HG02884 (cell line): Measurements from ENCODE around the gene UFD1.

Experiments used
- ATAC-seq: cut with Tn5 transposase; IDR thresholded peaks from one replicate; pipeline ENCODE4 v1.9.1; 2021; ENCODE audit warnings: mild to moderate bottlenecking, moderate library complexity; ENCODE audit not compliant: unreplicated experiment

UFD1 gene

DNA sequence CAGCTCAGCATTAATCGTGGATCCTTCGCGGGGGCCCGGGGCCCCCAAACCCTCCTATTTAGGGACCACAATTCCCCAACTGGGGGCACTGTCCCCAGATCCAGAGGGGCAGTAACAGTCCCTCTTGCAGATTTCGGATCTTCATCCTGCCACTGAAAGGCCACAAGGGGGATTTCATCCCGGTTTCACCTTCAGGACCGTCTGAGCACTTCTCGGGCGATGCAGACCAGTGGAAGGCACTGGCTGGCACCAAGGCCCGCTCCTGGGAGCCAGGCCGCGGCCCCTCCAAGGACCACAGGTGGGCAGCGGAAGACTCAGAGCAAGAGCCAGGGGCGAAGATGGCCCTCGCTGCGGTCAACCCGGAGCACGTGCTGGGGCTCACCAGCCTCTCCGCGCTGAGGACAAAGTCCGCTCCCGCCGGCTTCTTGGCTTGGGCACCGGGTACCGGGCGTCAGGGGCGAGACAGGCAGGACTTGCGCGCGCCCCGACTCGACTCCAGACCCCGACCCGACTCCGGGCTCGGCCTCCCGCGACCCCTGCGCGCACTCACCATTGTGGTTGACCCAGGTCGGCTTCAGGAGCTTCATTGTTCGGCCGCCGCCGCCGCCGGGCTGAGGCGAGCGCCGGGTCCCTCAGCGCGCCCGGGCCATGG lies 48.0 kb downstream of the UFD1 start:
- ATAC-seq: no peak

DNA sequence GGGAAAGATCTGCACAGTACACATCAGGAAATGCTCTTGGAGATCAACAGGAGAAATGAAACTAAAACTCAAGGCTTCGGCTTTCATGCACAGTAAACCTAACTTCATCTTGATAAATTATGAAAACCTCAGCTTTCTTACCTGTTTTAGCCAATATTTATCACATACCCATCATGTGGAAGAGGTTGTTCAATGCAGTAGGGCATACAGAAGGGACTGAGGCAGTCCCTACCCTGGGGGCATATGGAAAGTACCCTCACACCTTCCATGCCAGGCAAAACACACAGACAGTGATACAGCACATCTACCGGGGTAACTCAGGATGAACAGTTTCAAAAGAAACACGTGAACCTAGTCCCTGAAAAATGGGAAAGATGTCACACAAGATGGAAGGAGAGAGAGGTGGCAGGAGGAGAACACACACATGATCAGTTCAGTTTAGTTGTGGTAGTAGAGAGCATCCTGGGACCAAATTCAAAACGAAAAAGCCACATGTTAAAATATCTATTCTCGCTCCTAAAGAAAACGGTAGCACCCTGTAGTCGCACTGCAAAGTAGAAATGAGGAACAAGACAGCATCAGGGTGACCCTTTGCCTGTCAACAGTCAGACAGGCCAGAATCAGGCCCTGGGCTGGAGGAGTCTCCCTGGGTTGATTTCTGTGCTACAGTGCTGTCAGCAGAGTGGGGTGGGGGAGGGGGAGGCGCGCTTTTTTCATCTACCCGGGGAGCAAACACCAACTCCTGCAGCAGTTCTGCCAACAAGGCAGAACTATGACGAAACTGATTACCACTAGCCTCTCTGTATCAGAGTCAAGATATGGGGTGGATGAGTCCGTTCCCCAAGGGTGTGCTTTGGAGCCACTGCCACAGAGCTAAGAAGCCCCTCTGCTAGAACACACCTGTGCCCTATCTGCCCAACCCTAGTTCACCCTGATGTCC lies 48.8 kb downstream of the UFD1 start:
- ATAC-seq: no peak

DNA sequence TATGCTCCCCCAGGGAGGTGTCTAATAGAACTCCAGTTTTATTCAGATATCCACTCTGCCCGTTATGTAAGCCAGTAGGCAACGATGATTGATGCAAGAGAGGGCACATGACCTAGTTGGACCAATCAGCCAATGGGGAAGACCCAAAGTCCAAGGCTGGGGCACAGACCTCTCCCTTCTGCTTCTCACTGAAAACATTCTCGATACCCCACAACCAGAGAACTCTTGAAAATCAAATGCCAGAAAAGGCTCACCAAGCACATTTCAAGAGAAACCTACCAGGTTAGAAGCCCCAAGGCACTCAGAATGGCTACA lies 54.9 kb downstream of the UFD1 start:
- no peak for ATAC-seq

DNA sequence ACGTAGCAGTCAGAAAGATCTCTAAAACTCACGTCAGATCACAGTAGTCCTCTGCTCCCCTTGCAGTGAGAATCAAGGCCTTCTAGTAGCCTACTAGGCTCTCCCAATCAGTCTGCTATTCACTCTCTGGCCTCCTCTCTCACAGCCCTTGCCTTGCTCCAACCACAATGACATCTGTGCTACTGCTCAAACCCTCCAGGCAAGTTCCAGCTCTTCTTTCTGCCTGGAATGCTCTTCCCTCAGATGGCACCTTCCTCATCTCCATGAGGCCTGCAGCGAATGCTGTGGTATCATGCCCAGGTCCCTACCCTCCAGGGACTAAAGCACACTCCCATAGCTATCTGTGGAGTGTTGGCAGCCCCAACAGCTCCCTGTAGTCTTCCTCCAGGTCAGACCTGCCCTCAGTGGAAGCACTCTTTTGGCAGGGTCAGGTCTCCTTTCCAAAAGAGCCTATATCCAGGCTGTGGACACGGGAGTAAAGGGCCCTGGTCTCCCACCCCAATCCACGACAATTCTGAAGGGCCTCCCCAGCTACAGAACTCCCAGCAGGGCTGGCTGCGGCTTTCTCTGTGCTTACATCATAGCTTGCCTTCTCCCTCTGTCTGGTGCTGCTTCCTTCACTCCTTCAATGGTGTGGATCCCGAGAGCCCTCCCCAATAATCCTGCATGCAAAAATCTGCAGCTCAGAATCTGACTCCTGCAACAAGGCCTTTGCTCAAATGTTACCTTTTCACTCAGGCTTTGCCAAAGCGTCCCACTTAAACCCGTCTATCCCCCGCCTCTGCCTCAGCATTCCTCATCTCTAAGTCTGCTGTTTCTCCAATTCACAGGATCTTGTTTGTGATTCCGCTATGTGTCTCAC lies 56.3 kb downstream of the UFD1 start:
- ATAC-seq: no peak

DNA sequence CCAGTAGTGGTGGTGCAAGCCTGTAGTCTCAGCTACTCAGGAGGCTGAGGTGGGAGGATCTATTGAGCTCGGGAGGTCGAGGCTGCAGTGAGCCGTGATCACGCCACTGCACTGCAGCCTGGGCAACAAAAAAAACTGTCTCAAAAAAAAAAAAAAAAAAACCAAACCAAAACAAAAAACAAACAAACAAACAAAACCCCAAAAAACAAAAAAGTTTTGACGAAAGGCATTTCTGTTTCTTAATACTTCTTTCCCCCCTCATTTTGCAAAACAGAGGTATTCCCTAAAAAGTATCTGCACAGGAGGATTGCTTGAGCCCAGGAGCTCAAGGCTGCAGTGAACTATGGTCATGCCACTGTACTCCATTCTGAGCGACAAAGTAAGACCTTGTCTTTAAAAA lies 58.7 kb downstream of the UFD1 start:
- ATAC-seq: no peak

DNA sequence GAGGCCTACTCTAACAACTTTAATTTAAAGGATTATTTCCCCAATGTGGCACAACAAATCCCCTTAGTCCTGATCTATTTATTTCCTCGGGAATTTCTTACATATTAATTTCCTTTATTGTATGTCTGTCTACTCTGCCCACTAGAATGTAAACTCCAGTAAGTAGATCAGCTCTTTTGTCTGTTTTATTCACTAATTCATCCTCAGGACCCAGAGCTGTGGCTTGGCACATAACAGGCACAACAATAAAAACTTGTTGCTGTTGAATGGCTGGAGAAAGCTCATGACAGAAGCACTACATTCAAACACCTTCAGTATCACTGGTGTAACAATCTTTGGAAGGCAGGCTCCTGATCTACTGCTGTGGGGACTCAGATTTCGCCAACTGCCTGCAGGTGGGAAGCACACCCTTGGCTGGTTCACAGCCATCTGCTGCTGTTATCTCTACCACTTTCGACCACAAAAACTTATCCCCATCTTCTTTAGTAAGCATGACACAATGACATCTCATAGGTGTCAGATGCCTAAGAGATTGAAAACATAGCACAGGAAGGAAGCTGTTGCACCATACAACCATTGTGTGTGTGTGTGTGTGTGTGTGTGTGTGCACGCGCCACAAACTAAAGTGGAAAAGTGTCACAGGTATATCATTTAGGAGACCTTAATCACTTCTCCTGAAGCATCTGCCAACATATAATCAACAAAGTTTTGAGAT lies 59.4 kb downstream of the UFD1 start:
- ATAC-seq: no peak

- ATAC-seq: no peak
These were observed 59.9 kb downstream of the UFD1 start for GRCh38 chr22:19419086-19419463.

DNA sequence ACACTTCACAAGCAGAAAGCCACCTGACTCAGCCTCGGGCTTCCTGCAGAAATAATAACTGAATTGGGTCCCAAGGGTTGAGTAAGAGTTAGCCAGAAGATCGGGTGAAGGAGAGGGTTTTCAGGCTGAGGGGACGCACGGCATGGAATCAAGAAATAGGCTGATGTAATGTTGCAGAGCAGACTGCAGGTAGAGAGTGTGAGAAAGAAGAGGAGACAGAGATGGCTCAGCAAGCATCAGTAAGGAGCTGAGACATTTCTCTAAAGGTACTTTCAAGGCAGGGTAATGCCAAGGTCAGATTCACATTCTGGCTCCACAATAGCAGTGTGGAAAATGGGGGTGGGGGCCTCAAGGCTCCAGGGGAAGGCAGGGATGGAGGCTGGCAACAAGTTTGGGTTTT lies 66.1 kb downstream of the UFD1 start:
- ATAC-seq: no peak

- no peak for ATAC-seq
These were observed 66.5 kb downstream of the UFD1 start for GRCh38 chr22:19412478-19412877.

GRCh38 chr22:19411690-19412045 lies 67.3 kb downstream of the UFD1 start:
- ATAC-seq: no peak

DNA sequence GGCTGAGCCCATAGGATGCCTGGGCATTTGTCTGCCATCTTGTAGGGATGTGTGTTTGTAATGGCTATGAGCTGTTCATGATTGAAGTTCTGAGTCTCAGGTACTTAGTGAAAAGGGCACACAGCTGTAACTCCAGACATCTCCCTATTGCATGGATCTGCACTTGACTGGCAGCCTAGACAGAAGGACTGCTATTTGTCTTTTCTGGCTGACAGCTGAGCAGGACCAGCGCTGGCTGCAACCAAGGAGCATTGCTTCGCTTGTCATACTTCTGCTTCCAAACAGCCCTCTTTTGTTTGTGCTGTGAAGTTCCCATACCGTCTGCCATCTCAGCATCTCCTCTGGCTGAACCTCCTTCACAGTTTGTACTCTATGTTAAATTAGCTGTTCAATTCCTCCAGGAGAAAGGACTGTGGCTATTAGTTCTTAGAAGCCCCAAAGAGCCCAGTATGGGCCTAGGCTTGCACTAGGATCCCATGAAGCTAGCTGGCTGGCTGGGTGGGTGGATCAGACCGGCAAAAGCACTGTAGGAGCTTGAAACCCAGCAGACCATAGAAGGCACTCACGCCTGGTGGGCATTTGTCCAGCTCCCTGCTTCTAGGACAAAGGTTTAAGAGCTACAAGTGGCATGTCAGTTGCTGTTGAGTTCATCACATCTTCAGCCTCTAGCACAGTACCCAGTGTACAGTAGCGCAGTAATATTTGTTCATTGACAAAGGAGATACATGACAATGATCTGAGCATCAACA lies 67.9 kb downstream of the UFD1 start:
- no peak for ATAC-seq

DNA sequence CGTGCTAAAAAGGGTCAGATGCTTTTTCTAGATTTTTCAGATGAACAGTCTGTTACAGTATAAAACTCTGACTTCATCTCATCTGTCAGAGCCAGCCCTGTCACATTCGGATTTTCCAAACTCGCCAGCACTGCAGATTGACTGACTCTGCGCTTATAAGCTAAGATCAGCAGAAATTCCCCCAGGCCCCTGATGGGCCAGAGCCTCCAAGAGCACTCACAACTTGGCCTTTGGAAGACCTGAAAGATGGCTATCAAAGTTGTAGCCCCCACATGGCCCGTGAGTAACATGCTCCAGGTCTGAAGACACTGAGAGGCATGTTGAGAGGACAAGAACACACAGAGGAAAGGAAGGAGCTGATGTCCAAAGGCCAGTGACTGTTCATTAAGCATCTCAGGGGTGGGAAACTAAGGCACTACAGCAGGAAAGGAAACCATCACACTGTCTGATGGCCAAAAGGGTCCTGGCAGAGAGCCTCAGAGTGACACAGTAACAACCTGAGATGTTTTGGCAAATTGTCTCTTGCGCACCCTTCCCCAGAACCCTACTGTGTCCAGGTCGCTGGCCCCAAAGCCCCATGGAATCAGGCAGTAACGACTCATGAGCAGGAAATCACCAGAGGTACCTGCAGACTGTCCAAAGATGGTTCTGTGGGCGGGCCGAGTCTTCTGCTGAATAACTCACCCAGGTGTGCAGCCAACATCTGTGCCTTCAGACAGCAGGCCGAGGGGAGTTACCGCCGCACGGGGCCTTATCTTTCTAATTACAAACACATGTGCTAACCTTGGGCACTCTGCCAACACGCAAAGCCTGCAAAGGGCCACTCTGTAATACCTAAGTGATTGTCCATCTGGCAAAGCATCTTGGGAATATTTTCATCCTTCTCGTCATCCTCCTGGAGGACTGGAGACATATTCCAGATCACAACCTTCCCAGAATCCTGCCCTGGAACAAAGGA lies 71.1 kb downstream of the UFD1 start:
- ATAC-seq: no peak

- ATAC-seq: no peak
These were observed 72.1 kb downstream of the UFD1 start for GRCh38 chr22:19406846-19407245.

DNA sequence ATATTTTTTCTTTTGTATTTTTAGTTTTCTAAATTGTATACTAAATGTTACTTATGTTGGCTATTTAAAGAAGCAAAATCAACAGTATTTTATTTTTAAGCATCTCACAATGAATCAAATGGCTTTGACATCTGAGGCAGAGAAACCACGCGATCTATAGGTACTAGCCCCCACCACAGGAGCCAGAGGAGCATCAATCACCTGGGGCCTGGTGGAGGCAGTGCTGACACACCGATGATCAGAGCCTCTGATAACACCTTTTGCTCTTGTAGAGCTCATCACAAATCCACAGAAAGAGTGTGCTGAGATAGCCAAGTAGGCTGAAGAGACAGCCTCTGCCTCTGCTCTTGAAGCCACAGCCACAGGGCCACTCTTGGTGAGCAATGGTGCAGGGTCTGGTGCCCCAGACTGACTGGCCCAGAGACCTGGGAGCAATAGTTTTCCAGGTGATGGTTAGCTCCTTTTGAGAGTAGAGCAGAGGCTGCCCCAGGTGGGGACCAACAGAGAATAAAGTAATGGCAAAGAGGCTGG lies 72.6 kb downstream of the UFD1 start:
- ATAC-seq: no peak

- ATAC-seq: no peak
These were observed 73.3 kb downstream of the UFD1 start for GRCh38 chr22:19405652-19406051.

DNA sequence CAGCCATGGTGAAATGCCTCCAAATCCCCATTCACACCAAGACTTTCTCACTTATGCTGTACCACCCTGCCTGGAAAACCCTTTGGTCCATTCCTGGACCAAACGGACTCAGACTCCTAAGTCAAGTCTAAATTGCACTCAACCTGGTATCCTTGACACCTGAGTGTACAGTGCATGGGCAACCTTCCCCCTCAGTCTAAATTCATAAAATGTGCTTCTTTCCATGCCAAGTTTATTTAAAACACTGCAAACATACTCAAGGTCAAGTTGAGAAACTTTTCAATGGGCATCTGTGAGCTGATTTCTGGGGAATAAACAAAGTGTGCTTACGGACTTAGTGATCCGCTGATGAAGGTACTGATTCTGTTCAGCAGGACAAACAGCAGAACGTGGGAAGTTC lies 73.9 kb downstream of the UFD1 start:
- ATAC-seq: no peak

- ATAC-seq: no peak
These were observed 74.3 kb downstream of the UFD1 start for GRCh38 chr22:19404676-19405075.

GRCh38 chr22:19402642-19403191 lies 76.3 kb downstream of the UFD1 start:
- ATAC-seq: no peak

GRCh38 chr22:19401483-19401882 lies 77.5 kb downstream of the UFD1 start:
- no peak for ATAC-seq
